ENCODE data around the gene SINHCAF.
"Not testable (repeated sequence)": the region's sequence is repeated elsewhere in the genome, so short reads cannot be mapped to it uniquely, and the experiment has no call there.

DNA sequence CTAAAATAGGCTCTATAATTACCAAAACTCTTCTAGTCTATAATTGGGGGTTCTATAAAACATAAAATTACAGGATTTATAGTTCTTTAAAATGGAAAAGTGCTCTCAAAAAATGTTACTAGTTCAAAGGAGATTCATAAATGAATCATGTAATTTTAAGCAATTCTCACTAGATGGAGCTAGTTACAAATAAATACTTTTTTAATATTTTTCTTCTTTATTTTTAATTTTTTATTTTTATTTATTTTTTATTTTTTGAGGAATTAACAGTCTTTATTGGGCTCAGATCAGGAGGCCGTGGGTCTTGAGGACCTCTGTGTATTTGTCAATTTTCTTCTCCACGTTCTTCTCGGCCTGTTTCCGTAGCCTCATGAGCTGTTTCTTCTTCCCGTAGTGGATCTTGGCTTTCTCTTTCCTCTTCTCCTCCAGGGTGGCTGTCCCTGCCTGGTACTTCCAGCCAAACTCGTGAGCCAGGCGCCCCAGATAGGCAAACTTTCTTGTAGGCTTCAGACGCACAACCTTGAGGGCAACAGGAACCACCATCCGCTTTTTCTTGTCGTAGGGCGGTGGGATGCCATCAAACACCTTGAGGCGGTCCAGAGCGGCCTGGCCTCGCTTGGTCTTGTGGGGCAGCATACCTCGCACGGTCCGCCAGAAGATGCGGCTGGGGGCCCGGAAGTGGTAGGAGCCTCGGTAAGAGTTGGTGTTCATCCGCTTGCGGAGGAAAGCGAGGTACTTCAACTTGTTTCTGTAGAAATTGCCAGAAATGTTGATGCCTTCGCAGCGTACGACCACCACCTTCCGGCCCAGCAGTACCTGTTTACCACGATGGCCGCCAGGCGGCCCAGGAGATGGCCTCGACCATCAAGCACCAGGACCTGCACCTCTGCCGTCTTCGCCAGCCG, 74.0 kb downstream of the SINHCAF start:
- TF ChIP-seq CSRNP3, RARB (CRISPR knock-in tag; IDR thresholded peaks at IDR 0.05): not testable (repeated sequence)

All from SK-N-SH treated with all-trans-retinoic acid at 6 μM for 48 hours (cell line).